Kidney epithelial cell (primary cell): ENCODE results near the gene BMERB1. TPM values are rescaled to one million over a fixed set of nuclear protein-coding genes. Genes with fewer than 3 reads are reported as not detected.

Experiments used
- DNase-seq: peaks from one replicate; pipeline ENCODE4 v3.0.0-alpha.2; 2010; ENCODE audit warnings: low read depth
- H3K27me3 ChIP-seq: 2 replicates; pipeline ENCODE4 v1.6.0; 2011; ENCODE audit warnings: low read length; ENCODE audit not compliant: control insufficient read depth, insufficient read depth
- H3K36me3 ChIP-seq: 2 replicates; pipeline ENCODE4 v1.5.1; 2011; ENCODE audit warnings: low read length; ENCODE audit not compliant: control insufficient read depth, insufficient read depth
- H3K4me3 ChIP-seq: 2 replicates; pipeline ENCODE4 v1.5.1; 2011; ENCODE audit warnings: low read depth, mild to moderate bottlenecking, control low read depth, low read length
- total RNA-seq: library from RNA; depleted of rRNA; stranded (reverse); fragments of >200 nt; gene quantifications from 2 replicates; pipeline ENCODE4 v1.2.3, GENCODE V29; 2015
- TF ChIP-seq, protein P1 (sequence below): IDR thresholded peaks from 2 replicates; pipeline ENCODE4 v1.5.1; 2011; ENCODE audit warnings: mild to moderate bottlenecking, moderate library complexity, low read length, control low read depth, inconsistent platforms; ENCODE audit not compliant: insufficient read depth, poor library complexity, severe bottlenecking

The BMERB1 gene
- total RNA-seq, 1 donor from 2014 or later = 29.3 TPM

DNA sequence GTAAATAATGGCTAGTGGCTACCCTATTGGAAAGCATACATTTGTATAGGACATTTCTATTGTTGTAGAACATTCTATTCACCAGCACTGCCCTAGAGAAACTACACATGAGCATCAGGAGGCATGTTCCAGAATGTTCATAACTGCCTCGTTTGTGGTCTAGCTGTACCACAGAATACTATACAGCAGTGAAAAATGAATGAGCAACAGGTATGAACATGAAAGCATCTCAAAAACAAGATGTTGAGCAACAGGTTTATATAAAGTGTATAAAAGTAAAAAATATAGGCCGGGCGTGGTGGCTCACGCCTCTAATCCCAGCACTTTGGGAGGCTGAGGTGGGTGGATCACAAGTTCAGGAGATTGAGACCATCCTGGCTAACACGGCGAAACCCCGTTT lies 91.7 kb downstream of the BMERB1 start:
- no peaks in the 10 kb centered on the region for H3K27me3 ChIP-seq

DNA sequence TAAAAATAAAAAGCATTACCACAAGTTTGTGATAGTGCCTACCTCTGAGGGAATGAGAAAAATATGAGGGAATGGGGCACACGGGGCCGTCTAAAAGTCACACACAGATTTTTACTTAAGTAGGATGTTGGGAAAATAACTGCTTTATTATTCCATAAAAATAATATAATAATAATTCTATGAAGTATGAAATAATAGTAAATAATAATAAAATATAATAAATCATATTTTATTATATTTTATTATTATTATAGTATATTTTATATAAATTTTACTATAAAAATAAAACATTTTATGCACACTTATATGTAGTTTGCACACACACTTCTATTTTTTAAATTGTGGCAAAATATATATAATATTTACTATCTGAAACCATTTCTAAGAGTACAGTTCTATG lies 92.3 kb downstream of the BMERB1 start:
- Histone ChIP-seq H3K36me3 (no peaks in the 10 kb centered on the region), H3K27me3 (no peaks in the 10 kb centered on the region), H3K4me3 (no peak overlapping the region)
- no peak for DNase-seq
- TF ChIP-seq, protein P1, sequence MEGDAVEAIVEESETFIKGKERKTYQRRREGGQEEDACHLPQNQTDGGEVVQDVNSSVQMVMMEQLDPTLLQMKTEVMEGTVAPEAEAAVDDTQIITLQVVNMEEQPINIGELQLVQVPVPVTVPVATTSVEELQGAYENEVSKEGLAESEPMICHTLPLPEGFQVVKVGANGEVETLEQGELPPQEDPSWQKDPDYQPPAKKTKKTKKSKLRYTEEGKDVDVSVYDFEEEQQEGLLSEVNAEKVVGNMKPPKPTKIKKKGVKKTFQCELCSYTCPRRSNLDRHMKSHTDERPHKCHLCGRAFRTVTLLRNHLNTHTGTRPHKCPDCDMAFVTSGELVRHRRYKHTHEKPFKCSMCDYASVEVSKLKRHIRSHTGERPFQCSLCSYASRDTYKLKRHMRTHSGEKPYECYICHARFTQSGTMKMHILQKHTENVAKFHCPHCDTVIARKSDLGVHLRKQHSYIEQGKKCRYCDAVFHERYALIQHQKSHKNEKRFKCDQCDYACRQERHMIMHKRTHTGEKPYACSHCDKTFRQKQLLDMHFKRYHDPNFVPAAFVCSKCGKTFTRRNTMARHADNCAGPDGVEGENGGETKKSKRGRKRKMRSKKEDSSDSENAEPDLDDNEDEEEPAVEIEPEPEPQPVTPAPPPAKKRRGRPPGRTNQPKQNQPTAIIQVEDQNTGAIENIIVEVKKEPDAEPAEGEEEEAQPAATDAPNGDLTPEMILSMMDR = no peak

More for the DNA sequence above, 91.7 kb downstream of the BMERB1 start:
- no peaks in the 10 kb centered on the region for H3K36me3 ChIP-seq
- H3K4me3 ChIP-seq = no peak overlapping the region
- TF ChIP-seq, protein P1 = no peak
- no peak for DNase-seq

DNA sequence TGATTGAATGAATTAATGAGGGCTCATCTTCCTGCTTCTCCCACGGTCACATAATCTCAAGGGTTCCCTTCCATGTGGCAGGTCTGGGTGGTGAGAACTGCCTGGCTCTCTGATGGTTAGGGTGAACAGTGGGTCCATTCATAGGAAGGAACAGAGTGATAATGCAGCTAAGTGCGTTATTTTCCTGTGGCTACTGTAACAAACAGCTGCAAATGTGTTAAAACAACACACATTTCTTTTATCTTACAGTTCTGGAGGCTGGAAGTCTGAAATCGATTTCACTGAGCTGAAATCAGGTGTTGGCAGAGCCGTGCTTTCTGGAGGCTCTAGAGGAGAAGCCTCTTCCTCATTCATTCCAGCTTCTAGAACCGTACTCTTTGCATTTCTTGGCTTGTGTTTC lies 95.3 kb downstream of the BMERB1 start:
- no peaks in the 10 kb centered on the region for H3K36me3 ChIP-seq
- H3K27me3 ChIP-seq = no peaks in the 10 kb centered on the region
- TF ChIP-seq, protein P1 = no peak
- H3K4me3 ChIP-seq = no peak overlapping the region
- DNase-seq = no peak

DNA sequence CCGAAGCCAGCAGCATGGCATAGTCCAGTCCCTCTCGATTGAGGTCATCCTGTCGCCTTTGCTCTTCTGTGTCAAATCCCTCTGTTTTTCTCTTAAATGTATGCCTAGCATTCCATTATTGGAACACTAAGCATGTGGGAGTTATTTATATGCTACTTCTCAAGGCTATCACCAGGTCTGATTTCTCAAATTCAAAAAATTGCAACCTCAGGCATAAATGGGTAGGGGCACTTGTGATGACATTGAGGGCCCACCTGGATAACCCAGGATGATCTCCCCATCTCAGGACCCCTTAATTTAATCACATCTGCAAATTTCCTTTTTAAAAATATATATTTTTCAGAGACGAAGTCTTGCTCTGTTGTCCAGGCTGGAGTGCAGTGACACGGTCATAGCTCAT lies 95.7 kb downstream of the BMERB1 start:
- no peaks in the 10 kb centered on the region for H3K36me3 ChIP-seq
- TF ChIP-seq, protein P1 = no peak
- DNase-seq = no peak
- H3K27me3 ChIP-seq = no peaks in the 10 kb centered on the region
- H3K4me3 ChIP-seq = no peak overlapping the region

DNA sequence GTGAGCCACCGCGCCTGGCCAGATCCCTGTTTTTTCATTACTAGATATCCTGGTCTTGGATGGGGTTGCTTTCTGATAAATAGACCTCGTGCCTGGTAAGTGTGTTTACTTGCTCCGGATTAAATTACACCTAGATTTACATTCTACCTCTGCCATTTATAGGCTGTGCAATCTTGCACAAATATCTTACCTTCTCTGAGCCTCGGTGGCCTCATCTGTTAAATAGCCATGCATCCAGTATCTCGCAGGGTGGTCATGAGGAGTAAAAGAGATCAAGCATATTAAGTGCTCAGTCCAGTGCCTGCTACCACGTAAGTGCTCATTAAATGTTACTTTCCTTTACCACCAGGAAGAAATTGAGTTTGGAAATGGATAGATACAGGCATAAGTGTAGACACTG lies 98.4 kb downstream of the BMERB1 start:
- no peaks in the 10 kb centered on the region for H3K36me3 ChIP-seq
- no peak for DNase-seq
- TF ChIP-seq, protein P1 = no peak
- H3K27me3 ChIP-seq = no peaks in the 10 kb centered on the region
- H3K4me3 ChIP-seq = no peak overlapping the region

DNA sequence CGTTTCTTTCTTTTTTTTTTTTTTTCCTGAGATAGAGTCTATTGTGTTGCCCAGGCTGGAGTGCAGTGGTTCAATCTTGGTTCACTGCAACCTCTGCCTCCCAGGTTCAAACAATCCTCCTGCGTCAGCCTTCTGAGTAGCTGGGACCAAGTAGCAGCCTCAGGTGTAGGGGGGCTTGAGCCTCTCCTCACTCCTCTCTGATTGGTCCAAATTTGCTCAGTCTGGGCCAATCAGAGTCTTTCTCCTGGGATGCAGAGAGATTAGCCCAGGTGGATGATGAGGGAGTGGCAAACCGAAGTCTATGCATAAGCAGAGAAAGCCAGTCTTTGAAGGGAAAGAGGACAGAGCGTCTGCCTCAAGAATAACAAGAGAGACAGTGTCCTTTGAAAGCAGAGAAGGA lies 99.0 kb downstream of the BMERB1 start:
- Histone ChIP-seq H3K36me3 (no peaks in the 10 kb centered on the region), H3K27me3 (no peaks in the 10 kb centered on the region), H3K4me3 (no peak overlapping the region)
- TF ChIP-seq, protein P1 = no peak
- no peak for DNase-seq
